ENCODE measurements around the gene TLE1.

TLE1 gene

DNA sequence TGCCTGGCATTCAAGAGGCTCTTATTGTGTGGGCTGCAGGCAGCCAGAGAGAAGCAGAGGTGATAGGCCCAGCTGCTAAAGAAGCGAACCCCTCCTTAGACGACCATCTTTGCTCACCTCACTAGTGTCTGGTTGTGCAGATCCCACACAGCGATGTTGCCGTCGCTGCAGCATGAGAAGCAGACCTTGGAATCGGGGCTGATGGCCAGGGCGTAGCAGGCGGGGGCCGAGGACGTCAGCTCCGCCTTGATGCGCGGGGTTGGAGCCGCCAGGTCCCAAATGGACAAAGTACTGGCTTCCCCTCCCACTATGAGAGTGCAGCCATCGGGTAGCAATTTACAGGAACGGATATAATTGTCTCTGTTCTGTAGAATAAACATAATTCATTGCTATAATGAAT is 98.7 kb downstream of the TLE1 start:
- no peaks in the 10 kb centered on the region for H3K9me2 ChIP-seq (replicated peaks; ENCODE audit: low read depth, low read length)
- H4K20me1 ChIP-seq (ENCODE audit: insufficient read depth, low read length, poor library complexity, severe bottlenecking) = no peaks in the 10 kb centered on the region
- TF ChIP-seq, protein P1, sequence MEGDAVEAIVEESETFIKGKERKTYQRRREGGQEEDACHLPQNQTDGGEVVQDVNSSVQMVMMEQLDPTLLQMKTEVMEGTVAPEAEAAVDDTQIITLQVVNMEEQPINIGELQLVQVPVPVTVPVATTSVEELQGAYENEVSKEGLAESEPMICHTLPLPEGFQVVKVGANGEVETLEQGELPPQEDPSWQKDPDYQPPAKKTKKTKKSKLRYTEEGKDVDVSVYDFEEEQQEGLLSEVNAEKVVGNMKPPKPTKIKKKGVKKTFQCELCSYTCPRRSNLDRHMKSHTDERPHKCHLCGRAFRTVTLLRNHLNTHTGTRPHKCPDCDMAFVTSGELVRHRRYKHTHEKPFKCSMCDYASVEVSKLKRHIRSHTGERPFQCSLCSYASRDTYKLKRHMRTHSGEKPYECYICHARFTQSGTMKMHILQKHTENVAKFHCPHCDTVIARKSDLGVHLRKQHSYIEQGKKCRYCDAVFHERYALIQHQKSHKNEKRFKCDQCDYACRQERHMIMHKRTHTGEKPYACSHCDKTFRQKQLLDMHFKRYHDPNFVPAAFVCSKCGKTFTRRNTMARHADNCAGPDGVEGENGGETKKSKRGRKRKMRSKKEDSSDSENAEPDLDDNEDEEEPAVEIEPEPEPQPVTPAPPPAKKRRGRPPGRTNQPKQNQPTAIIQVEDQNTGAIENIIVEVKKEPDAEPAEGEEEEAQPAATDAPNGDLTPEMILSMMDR (conservative IDR thresholded peaks at IDR 0.05; ENCODE audit: low read length) = no peak
- TF ChIP-seq EZH2phosphoT487 (IDR thresholded peaks at IDR 0.05; ENCODE audit: borderline replicate concordance) = no peak
- no peak overlapping the region for H3K4me3 ChIP-seq (ENCODE audit: low read length, poor library complexity, severe bottlenecking)
- H2AFZ ChIP-seq (ENCODE audit: low read length) = no peak overlapping the region
- peaks cover 34% of the 10 kb centered on the region; the same call in 1 of the 2 replicates for H3K36me3 ChIP-seq (ENCODE audit: insufficient read depth, low read length)
- no peaks in the 10 kb centered on the region for H3K9me3 ChIP-seq (ENCODE audit: insufficient read depth, low read depth, low read length)
- no peaks in the 10 kb centered on the region for H3K79me2 ChIP-seq (ENCODE audit: insufficient read depth, low read length)
- peaks cover 32% of the 10 kb centered on the region for H3K4me1 ChIP-seq (ENCODE audit: insufficient read depth, low read length, poor library complexity, severe bottlenecking)
- no peaks in the 10 kb centered on the region for H3K27me3 ChIP-seq (ENCODE audit: insufficient read depth, low read length, poor library complexity, severe bottlenecking)
- no peak overlapping the region for H3K9ac ChIP-seq (ENCODE audit: low read depth, low read length, poor library complexity, severe bottlenecking)
- no peaks in the 10 kb centered on the region for H3F3A ChIP-seq (ENCODE audit: low read depth)
- no peak overlapping the region for H3K4me2 ChIP-seq (ENCODE audit: low read depth, low read length, poor library complexity, severe bottlenecking)

DNA sequence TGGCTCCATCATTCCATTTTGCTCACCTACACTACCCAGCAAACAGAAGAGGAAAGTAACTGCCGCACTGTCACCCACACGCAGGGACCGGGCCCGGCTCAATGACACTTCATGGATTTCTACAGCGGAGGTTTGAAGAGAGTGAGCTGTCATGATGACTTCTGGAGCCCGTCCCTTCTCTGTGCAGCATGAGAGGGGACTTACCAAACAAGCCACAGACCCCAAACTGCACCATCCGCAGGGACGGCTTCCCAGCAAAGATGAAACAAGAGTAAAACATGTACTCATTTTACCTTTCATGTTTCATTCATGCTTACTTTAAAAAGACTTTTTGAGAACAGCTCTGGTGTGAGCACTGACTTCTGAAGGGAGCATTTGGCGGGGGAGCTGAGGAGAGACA is 99.5 kb downstream of the TLE1 start:
- TF ChIP-seq, protein P1 (conservative IDR thresholded peaks at IDR 0.05; ENCODE audit: low read length) = no peak
- no peak for TF ChIP-seq EZH2phosphoT487 (IDR thresholded peaks at IDR 0.05; ENCODE audit: borderline replicate concordance)
- peaks cover 30% of the 10 kb centered on the region for H3K4me1 ChIP-seq (ENCODE audit: insufficient read depth, low read length, poor library complexity, severe bottlenecking)
- H3K27me3 ChIP-seq (ENCODE audit: insufficient read depth, low read length, poor library complexity, severe bottlenecking) = no peaks in the 10 kb centered on the region
- no peaks in the 10 kb centered on the region for H3F3A ChIP-seq (ENCODE audit: low read depth)
- H4K20me1 ChIP-seq (ENCODE audit: insufficient read depth, low read length, poor library complexity, severe bottlenecking) = no peaks in the 10 kb centered on the region
- H3K9ac ChIP-seq (ENCODE audit: low read depth, low read length, poor library complexity, severe bottlenecking) = no peak overlapping the region
- H3K9me3 ChIP-seq (ENCODE audit: insufficient read depth, low read depth, low read length) = no peaks in the 10 kb centered on the region
- H3K36me3 ChIP-seq (ENCODE audit: insufficient read depth, low read length) = peaks cover 43% of the 10 kb centered on the region; the same call in 1 of the 2 replicates
- no peak overlapping the region for H3K4me2 ChIP-seq (ENCODE audit: low read depth, low read length, poor library complexity, severe bottlenecking)
- H3K79me2 ChIP-seq (ENCODE audit: insufficient read depth, low read length) = no peaks in the 10 kb centered on the region
- no peaks in the 10 kb centered on the region for H3K9me2 ChIP-seq (replicated peaks; ENCODE audit: low read depth, low read length)
- no peak overlapping the region for H3K4me3 ChIP-seq (ENCODE audit: low read length, poor library complexity, severe bottlenecking)
- no peak overlapping the region for H2AFZ ChIP-seq (ENCODE audit: low read length)

DNA sequence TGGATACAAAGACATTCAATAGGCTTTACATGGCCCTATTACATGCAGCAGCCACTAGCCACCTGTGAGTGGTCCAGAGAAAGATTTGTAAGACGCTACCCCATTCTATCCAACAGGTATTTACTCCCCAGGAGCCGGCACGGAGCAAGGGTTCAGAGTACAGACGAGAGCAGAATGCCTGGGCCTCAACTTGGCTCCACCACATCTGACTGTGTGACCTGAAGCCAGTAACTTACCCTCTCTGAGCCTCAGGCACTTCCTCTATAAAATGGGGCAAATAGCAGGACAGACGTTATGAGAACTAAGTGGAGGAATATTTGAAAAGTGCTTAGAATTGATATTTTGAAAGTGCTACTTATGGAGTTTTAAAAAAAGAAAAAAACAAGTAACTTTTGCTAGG is 100.0 kb downstream of the TLE1 start:
- Histone ChIP-seq H3K4me1 (ENCODE audit: insufficient read depth, low read length, poor library complexity, severe bottlenecking) (peaks cover 27% of the 10 kb centered on the region), H3K27me3 (ENCODE audit: insufficient read depth, low read length, poor library complexity, severe bottlenecking) (no peaks in the 10 kb centered on the region), H3K79me2 (ENCODE audit: insufficient read depth, low read length) (no peaks in the 10 kb centered on the region), H3F3A (ENCODE audit: low read depth) (no peaks in the 10 kb centered on the region), H3K4me3 (ENCODE audit: low read length, poor library complexity, severe bottlenecking) (no peak overlapping the region), H3K36me3 (ENCODE audit: insufficient read depth, low read length) (peaks cover 44% of the 10 kb centered on the region; the same call in 1 of the 2 replicates), H4K20me1 (ENCODE audit: insufficient read depth, low read length, poor library complexity, severe bottlenecking) (no peaks in the 10 kb centered on the region), H3K4me2 (ENCODE audit: low read depth, low read length, poor library complexity, severe bottlenecking) (no peak overlapping the region), H3K9me2 (replicated peaks; ENCODE audit: low read depth, low read length) (no peaks in the 10 kb centered on the region), H2AFZ (ENCODE audit: low read length) (no peak overlapping the region), H3K9ac (ENCODE audit: low read depth, low read length, poor library complexity, severe bottlenecking) (no peak overlapping the region), H3K9me3 (ENCODE audit: insufficient read depth, low read depth, low read length) (no peaks in the 10 kb centered on the region)
- TF ChIP-seq, protein P1 (conservative IDR thresholded peaks at IDR 0.05; ENCODE audit: low read length) = no peak
- TF ChIP-seq EZH2phosphoT487 (IDR thresholded peaks at IDR 0.05; ENCODE audit: borderline replicate concordance) = no peak

Measured in Loucy (cell line).